ENCODE results near the gene RAI14.

Gene RAI14

GRCh38 chr5:34804913-34805312 is 148.8 kb downstream of the RAI14 start:
- Histone ChIP-seq H3K4me3 (ENCODE audit: low read depth, low read length) (no peak overlapping the region), H3K27me3 (ENCODE audit: insufficient read depth, low read depth, severe bottlenecking) (no peaks in the 10 kb centered on the region), H3K36me3 (no peaks in the 10 kb centered on the region; the same call in 1 of the 2 replicates), H3K9me3 (ENCODE audit: severe bottlenecking) (no peaks in the 10 kb centered on the region), H3K27ac (no peak overlapping the region)
- TF ChIP-seq, protein P1, sequence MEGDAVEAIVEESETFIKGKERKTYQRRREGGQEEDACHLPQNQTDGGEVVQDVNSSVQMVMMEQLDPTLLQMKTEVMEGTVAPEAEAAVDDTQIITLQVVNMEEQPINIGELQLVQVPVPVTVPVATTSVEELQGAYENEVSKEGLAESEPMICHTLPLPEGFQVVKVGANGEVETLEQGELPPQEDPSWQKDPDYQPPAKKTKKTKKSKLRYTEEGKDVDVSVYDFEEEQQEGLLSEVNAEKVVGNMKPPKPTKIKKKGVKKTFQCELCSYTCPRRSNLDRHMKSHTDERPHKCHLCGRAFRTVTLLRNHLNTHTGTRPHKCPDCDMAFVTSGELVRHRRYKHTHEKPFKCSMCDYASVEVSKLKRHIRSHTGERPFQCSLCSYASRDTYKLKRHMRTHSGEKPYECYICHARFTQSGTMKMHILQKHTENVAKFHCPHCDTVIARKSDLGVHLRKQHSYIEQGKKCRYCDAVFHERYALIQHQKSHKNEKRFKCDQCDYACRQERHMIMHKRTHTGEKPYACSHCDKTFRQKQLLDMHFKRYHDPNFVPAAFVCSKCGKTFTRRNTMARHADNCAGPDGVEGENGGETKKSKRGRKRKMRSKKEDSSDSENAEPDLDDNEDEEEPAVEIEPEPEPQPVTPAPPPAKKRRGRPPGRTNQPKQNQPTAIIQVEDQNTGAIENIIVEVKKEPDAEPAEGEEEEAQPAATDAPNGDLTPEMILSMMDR (IDR thresholded peaks at IDR 0.05; ENCODE audit: low read depth, low read length) = no peak
- no peak for DNase-seq

DNA sequence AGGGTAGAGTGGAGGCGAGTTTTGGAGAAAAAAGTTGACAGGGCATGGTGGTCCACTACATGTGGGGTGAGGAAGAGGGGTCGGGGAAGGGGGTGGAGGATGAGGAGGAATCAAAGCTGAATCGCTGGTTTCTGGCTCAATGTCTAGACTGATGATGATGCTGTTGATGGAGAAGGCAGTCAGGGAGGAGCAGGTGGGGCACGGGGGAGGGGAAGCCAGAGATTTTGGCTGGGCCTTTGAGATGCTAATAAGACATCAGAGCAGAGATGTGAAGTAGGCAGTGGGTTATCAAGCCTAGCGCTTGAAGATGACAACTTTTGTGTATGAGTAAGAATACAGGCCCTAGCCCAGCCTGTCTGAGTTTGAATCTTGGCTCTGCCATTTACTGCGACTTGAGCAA is 150.4 kb downstream of the RAI14 start:
- H3K27me3 ChIP-seq (ENCODE audit: insufficient read depth, low read depth, severe bottlenecking) = no peaks in the 10 kb centered on the region
- TF ChIP-seq, protein P1 (IDR thresholded peaks at IDR 0.05; ENCODE audit: low read depth, low read length) = no peak
- H3K9me3 ChIP-seq (ENCODE audit: severe bottlenecking) = no peaks in the 10 kb centered on the region
- DNase-seq = no peak
- H3K4me3 ChIP-seq (ENCODE audit: low read depth, low read length) = no peak overlapping the region
- H3K27ac ChIP-seq = no peak overlapping the region
- no peaks in the 10 kb centered on the region; the same call in 1 of the 2 replicates for H3K36me3 ChIP-seq

GRCh38 chr5:34811706-34812105 is 155.6 kb downstream of the RAI14 start:
- TF ChIP-seq, protein P1 (IDR thresholded peaks at IDR 0.05; ENCODE audit: low read depth, low read length) = no peak

GRCh38 chr5:34813509-34813908 is 157.4 kb downstream of the RAI14 start:
- no peak for DNase-seq
- H3K4me3 ChIP-seq (ENCODE audit: low read depth, low read length) = no peak overlapping the region
- TF ChIP-seq, protein P1 (IDR thresholded peaks at IDR 0.05; ENCODE audit: low read depth, low read length) = no peak
- no peak overlapping the region for H3K27ac ChIP-seq
- H3K36me3 ChIP-seq = peaks cover 3% of the 10 kb centered on the region; the same call in 1 of the 2 replicates
- no peaks in the 10 kb centered on the region for H3K27me3 ChIP-seq (ENCODE audit: insufficient read depth, low read depth, severe bottlenecking)
- no peaks in the 10 kb centered on the region for H3K9me3 ChIP-seq (ENCODE audit: severe bottlenecking)

More at GRCh38 chr5:34811706-34812105, 155.6 kb downstream of the RAI14 start:
- Histone ChIP-seq H3K36me3 (peaks cover 3% of the 10 kb centered on the region; the same call in 1 of the 2 replicates), H3K27ac (no peak overlapping the region), H3K27me3 (ENCODE audit: insufficient read depth, low read depth, severe bottlenecking) (no peaks in the 10 kb centered on the region), H3K4me3 (ENCODE audit: low read depth, low read length) (no peak overlapping the region), H3K9me3 (ENCODE audit: severe bottlenecking) (no peaks in the 10 kb centered on the region)
- no peak for DNase-seq

DNA sequence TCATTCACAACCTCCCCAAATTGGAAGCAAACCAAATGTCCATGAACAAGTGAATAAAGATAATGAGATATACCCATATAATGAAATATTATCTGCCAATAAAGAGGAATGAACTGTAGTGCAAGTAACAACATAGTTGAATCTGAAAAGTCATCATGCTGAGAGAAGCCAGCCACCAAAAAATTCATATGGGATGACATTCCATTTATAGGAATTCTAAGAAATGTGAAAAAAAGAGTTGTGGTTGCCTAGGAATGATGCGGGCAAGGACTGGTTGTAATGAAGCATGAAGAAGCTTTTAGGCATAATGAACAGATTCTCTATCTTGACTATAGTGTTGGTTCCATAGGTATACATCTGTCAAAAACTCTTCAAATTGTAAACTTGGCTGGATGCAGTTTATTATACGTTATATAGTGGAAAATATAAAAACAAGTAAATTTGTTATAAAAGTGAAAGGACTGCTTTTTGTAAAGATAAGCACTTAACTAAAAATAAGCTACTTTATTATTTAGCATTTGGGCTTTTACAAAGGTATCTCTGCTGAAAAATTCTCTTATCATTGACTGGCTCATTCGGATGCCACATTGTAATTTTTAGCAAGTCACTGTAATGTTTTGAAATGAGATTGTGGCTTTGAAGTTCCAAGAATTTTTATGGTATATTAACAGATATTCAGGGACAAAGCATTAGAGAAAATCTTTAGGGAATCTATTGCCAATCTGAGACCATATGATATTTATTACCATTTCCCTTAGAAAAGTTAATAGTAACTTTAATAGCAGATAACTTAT is 161.6 kb downstream of the RAI14 start:
- no peaks in the 10 kb centered on the region for H3K9me3 ChIP-seq (ENCODE audit: severe bottlenecking)
- no peak for DNase-seq
- H3K36me3 ChIP-seq = peaks cover 3% of the 10 kb centered on the region; the same call in 1 of the 2 replicates
- H3K4me3 ChIP-seq (ENCODE audit: low read depth, low read length) = no peak overlapping the region
- H3K27me3 ChIP-seq (ENCODE audit: insufficient read depth, low read depth, severe bottlenecking) = no peaks in the 10 kb centered on the region
- H3K27ac ChIP-seq = no peak overlapping the region
- TF ChIP-seq, protein P1 (IDR thresholded peaks at IDR 0.05; ENCODE audit: low read depth, low read length) = no peak

Measured in WERI-Rb-1 (cell line).